IMR-90 (cell line): ENCODE measurements around the gene IL37. TPM values are rescaled to one million over a fixed set of nuclear protein-coding genes. Genes with fewer than 3 reads are reported as not detected.

ENCODE experiments used
- ATAC-seq: fragments of 200-7000 bp; cut with Tn5 transposase; 2 replicates; pipeline ENCODE4 v1.9.1; 2020; ENCODE audit warnings: low read depth, mild to moderate bottlenecking, moderate library complexity
- BruUV-seq: library from RNA; stranded (reverse); fragments of 400-500 nt; replicated peaks from 2 replicates; lab custom pipeline; 2021; lab: Mats Ljungman, UMichigan
- CTCF ChIA-PET: fragments of 300-600 bp; formaldehyde crosslinking; extraction: SDS; loops from one replicate; lab custom pipeline; 2021; ENCODE audit warnings: antibody characterized with exemption; lab: Yijun Ruan, JAX
- POLR2A ChIA-PET: fragments of 300-600 bp; sonication (Branson Sonifier 250); formaldehyde crosslinking; loops from one replicate; lab custom pipeline; 2022; ENCODE audit warnings: antibody characterized with exemption; ENCODE audit not compliant: unreplicated experiment; lab: Charles Lee
- DNase-seq: peaks from one replicate; pipeline ENCODE4 v3.0.0; 2013
- H2AFZ ChIP-seq: replicated peaks from 2 replicates; pipeline ENCODE3; 2013; ENCODE audit warnings: low read length, mild to moderate bottlenecking; ENCODE audit not compliant: poor library complexity
- H2AK5ac ChIP-seq: 2 replicates; pipeline ENCODE4 v1.6.1; 2013; ENCODE audit warnings: low read depth, low read length, inconsistent platforms
- H2AK9ac ChIP-seq: replicated peaks from 2 replicates; pipeline ENCODE3; 2013; ENCODE audit warnings: mild to moderate bottlenecking, low read depth, low read length, moderate library complexity; ENCODE audit not compliant: poor library complexity
- H2BK120ac ChIP-seq: 2 replicates; pipeline ENCODE4 v1.6.1; 2013; ENCODE audit warnings: low read depth, low read length, inconsistent platforms
- H2BK15ac ChIP-seq: 3 replicates; pipeline ENCODE4 v1.6.1; 2013; ENCODE audit warnings: low read depth, low read length, inconsistent platforms
- H2BK20ac ChIP-seq: 2 replicates; pipeline ENCODE4 v1.6.1; 2013; ENCODE audit warnings: low read depth, mild to moderate bottlenecking, inconsistent platforms, low read length, moderate library complexity
- H2BK5ac ChIP-seq: 2 replicates; pipeline ENCODE4 v1.6.1; 2013; ENCODE audit warnings: mild to moderate bottlenecking, low read depth, low read length, inconsistent platforms; ENCODE audit not compliant: poor library complexity, severe bottlenecking
- H3K14ac ChIP-seq: replicated peaks from 2 replicates; pipeline ENCODE4 v1.6.1; 2013; ENCODE audit warnings: low read depth, low read length, inconsistent platforms
- H3K18ac ChIP-seq: 2 replicates; pipeline ENCODE4 v1.6.1; 2013; ENCODE audit warnings: low read depth, low read length, control low read depth
- H3K23ac ChIP-seq: 2 replicates; pipeline ENCODE4 v1.6.1; 2013; ENCODE audit warnings: low read depth, low read length, inconsistent platforms
- H3K27ac ChIP-seq: 2 replicates; pipeline ENCODE4 v1.5.1; 2013; ENCODE audit warnings: mild to moderate bottlenecking, control low read depth, low read length; ENCODE audit not compliant: insufficient read depth
- H3K27me3 ChIP-seq: 2 replicates; pipeline ENCODE4 v1.6.1; 2013; ENCODE audit warnings: low read length; ENCODE audit not compliant: control insufficient read depth, insufficient read depth
- H3K36me3 ChIP-seq: 2 replicates; pipeline ENCODE4 v1.6.1; 2013; ENCODE audit warnings: low read length, mixed read lengths; ENCODE audit not compliant: control insufficient read depth, insufficient read depth
- H3K4ac ChIP-seq: 2 replicates; pipeline ENCODE4 v1.6.1; 2013; ENCODE audit warnings: low read depth, low read length, inconsistent platforms
- H3K4me1 ChIP-seq: 2 replicates; pipeline ENCODE4 v1.6.1; 2013; ENCODE audit warnings: low read length, mixed read lengths; ENCODE audit not compliant: control insufficient read depth, insufficient read depth
- H3K4me2 ChIP-seq: 2 replicates; pipeline ENCODE4 v1.6.1; 2013; ENCODE audit warnings: low read depth, mild to moderate bottlenecking, control low read depth, low read length, moderate library complexity
- H3K4me3 ChIP-seq: 2 replicates; pipeline ENCODE4 v1.5.1; 2013; ENCODE audit warnings: low read depth, mild to moderate bottlenecking, control low read depth, low read length, moderate library complexity; ENCODE audit not compliant: insufficient read depth
- H3K56ac ChIP-seq: 2 replicates; pipeline ENCODE4 v1.6.1; 2013; ENCODE audit warnings: low read length, inconsistent platforms; ENCODE audit not compliant: insufficient read depth; ENCODE audit errors: extremely low read depth
- H3K79me1 ChIP-seq, 2 experiments: 2 replicates each; pipeline ENCODE4 v1.6.1; 2013; ENCODE audit warnings: low read length in 2 of 2, inconsistent platforms in 1 of 2, low read depth in 1 of 2
- H3K9ac ChIP-seq: 2 replicates; pipeline ENCODE4 v1.6.1; 2013; ENCODE audit warnings: low read depth, low read length, control low read depth
- H3K9me1 ChIP-seq: 2 replicates; pipeline ENCODE4 v1.6.1; 2013; ENCODE audit warnings: low read length, inconsistent platforms; ENCODE audit not compliant: insufficient read depth
- H3K9me3 ChIP-seq: 2 replicates; pipeline ENCODE4 v1.6.1; 2013; ENCODE audit warnings: low read length; ENCODE audit not compliant: control insufficient read depth, insufficient read depth
- H4K20me1 ChIP-seq: 2 replicates; pipeline ENCODE4 v1.6.1; 2013; ENCODE audit warnings: low read length, inconsistent platforms; ENCODE audit not compliant: insufficient read depth
- H4K5ac ChIP-seq: 2 replicates; pipeline ENCODE4 v1.6.1; 2013; ENCODE audit warnings: mild to moderate bottlenecking, low read depth, low read length, control low read depth
- H4K8ac ChIP-seq, 2 experiments: 2 replicates each; pipeline ENCODE4 v1.6.1; 2013; ENCODE audit warnings: low read depth in 2 of 2, low read length in 2 of 2, control low read depth in 1 of 2, inconsistent platforms in 1 of 2
- H4K91ac ChIP-seq: 2 replicates; pipeline ENCODE4 v1.6.1; 2013; ENCODE audit warnings: low read depth, low read length, inconsistent platforms; ENCODE audit not compliant: insufficient read depth
- MAFK ChIP-seq: IDR thresholded peaks from 2 replicates; pipeline ENCODE4 v1.6.1; 2012; ENCODE audit warnings: low read depth, low read length, improper control_type of control experiment
- WGBS, 2 experiments: methylation state at CpG; one replicate each; pipeline versions ENCODE4 v1.1.5 to v1.1.7; 2013; ENCODE audit warnings: missing lambda C conversion rate in 2 of 2; ENCODE audit not compliant: insufficient read length in 1 of 2; ENCODE audit errors: extremely low coverage in 2 of 2; 5-methylcytosine and 5-hydroxymethylcytosine counted together
- dilution Hi-C: fragments of 300-500 bp; cut with HindIII; formaldehyde crosslinking; loops from one replicate; pipeline ENCODE4 v1.14.3; 2018; ENCODE audit warnings: low sequenced_read_pairs; ENCODE audit not compliant: unreplicated experiment
- in situ Hi-C: fragments of 300-500 bp; cut with MboI; formaldehyde crosslinking; loops from 3 replicates; pipeline ENCODE4 v1.14.3; 2019; ENCODE audit warnings: low sequenced_read_pairs, inconsistent platforms, mixed read lengths
- intact Hi-C: fragments of 100-400 bp; cut with micrococcal nuclease; formaldehyde crosslinking; loops from 2 replicates; pipeline ENCODE4 v1.10.0; 2022
- polyA plus RNA-seq, 3 experiments: library from polyadenylated mRNA; depleted of rRNA; stranded (reverse); fragments of >200 nt; gene quantifications; 2 replicates each; pipeline ENCODE4 v1.2.3, GENCODE V29; 2012; ENCODE audit warnings: low replicate concordance in 1 of 3
- total RNA-seq: library from RNA; depleted of rRNA; stranded (reverse); fragments of >200 nt; gene quantifications from 2 replicates; pipeline ENCODE4 v1.2.3, GENCODE V29; 2012

Gene IL37
- total and polyA plus RNA-seq, 2 of the 4 experiments (the other 2 are of a cell fraction), result 0.15 TPM; not detected in 1

GRCh38 chr2:112927745-112928144 lies 16.8 kb downstream of the IL37 start:
- Histone ChIP-seq H4K8ac (no peak overlapping the region), H4K20me1 (no peaks in the 10 kb centered on the region), H2BK5ac (no peak overlapping the region), H3K18ac (no peak overlapping the region), H3K56ac (no peak overlapping the region), H3K27me3 (peaks cover 12% of the 10 kb centered on the region), H3K9me3 (no peaks in the 10 kb centered on the region), H3K4me3 (no peak overlapping the region), H3K4me2 (no peak overlapping the region), H2AK9ac (no peak overlapping the region), H3K79me1 (no peaks in the 10 kb centered on the region), H2AK5ac (no peak overlapping the region), H3K23ac (no peak overlapping the region), H3K27ac (no peak overlapping the region), H3K14ac (no peak overlapping the region), H3K9me1 (no peaks in the 10 kb centered on the region), H2BK120ac (no peak overlapping the region), H3K4me1 (no peaks in the 10 kb centered on the region), H3K36me3 (no peaks in the 10 kb centered on the region), H4K91ac (no peak overlapping the region), H2BK15ac (no peak overlapping the region), H2AFZ (no peak overlapping the region), H3K4ac (no peak overlapping the region), H2BK20ac (no peak overlapping the region), H4K5ac (no peak overlapping the region), H3K9ac (no peak overlapping the region)
- CTCF ChIA-PET, result interaction anchor here (1.2 kb wide), 1 partner anchor 14 kb away, joined by 4 read pairs; no protein-coding TSS in a partner anchor
- intact Hi-C loops, result loop anchor here (2.0 kb wide), 1 partner anchor 37 kb away; no protein-coding TSS in a partner anchor
- dilution Hi-C loops, result no loop called here
- DNase-seq (no peak), ATAC-seq (no peak)
- POLR2A ChIA-PET, result no interaction called here
- no CpG with 5 or more reads among the region's 3 CpGs for WGBS, 2 experiments
- no peak for TF ChIP-seq MAFK
- in situ Hi-C loops, result no loop called here
- BruUV-seq, result no TSS peak
